Right lobe of liver (tissue), 6 donors: Measurements from ENCODE around the gene PSMD1. TPM values are rescaled to one million over a fixed set of nuclear protein-coding genes. Genes with fewer than 3 reads are reported as not detected.

Source experiments
- ATAC-seq, 4 donors: fragments of 200-7000 bp; cut with Tn5 transposase; one replicate each; pipeline ENCODE4 v1.9.1; 2020; ENCODE audit warnings: mild to moderate bottlenecking in 4 of 4, moderate library complexity in 4 of 4
- DNase-seq, 3 donors: peaks; one replicate each; pipeline ENCODE4 v3.0.0-alpha.2; 2020
- H3K27ac ChIP-seq, 3 donors: fragments of 200-600 bp; one replicate each; pipeline ENCODE4 v1.8.0; 2022
- H3K27me3 ChIP-seq, 2 donors: fragments of 200-600 bp; one replicate each; pipeline ENCODE4 v1.8.0; 2022
- H3K36me3 ChIP-seq, 4 donors: fragments of 200-600 bp; sonication (generic) in 1 of 4; one replicate each; pipeline versions ENCODE4 v1.5.1 to v1.8.0; 2017 to 2022; ENCODE audit warnings: control low read depth in 1 of 4
- H3K4me1 ChIP-seq, 4 donors: fragments of 200-600 bp; sonication (generic) in 1 of 4; one replicate each; pipeline versions ENCODE4 v1.5.1 to v1.8.0; 2017 to 2022; ENCODE audit warnings: control low read depth in 1 of 4
- H3K4me3 ChIP-seq, 3 donors: fragments of 200-600 bp; one replicate each; pipeline ENCODE4 v1.8.0; 2022
- H3K9me3 ChIP-seq, 4 donors: fragments of 200-600 bp; sonication (generic) in 1 of 4; one replicate each; pipeline versions ENCODE4 v1.5.1 to v1.8.0; 2017 to 2022; ENCODE audit warnings: control low read depth in 1 of 4
- POLR2A ChIP-seq: fragments of 450-650 bp; IDR thresholded peaks from one replicate; pipeline ENCODE4 v1.6.1; 2017; ENCODE audit warnings: antibody characterized with exemption, mild to moderate bottlenecking
- WGBS: methylation state at CpG from one replicate; pipeline ENCODE4 v1.1.6; 2018; ENCODE audit warnings: low coverage, low lambda C conversion rate; ENCODE audit not compliant: insufficient coverage; ENCODE audit errors: missing lambda C conversion rate; 5-methylcytosine and 5-hydroxymethylcytosine counted together
- intact Hi-C, 2 donors: fragments of 100-400 bp; cut with DNase I; formaldehyde crosslinking; loops; one replicate each; pipeline versions ENCODE4 v1.11.2 to v1.14.1; 2022
- long read RNA-seq: library from polyadenylated mRNA; unstranded; transcript quantifications from one replicate; pipeline ENCODE4 v2.0.0, GENCODE V29; 2019
- total RNA-seq, 6 experiments: library from RNA; depleted of rRNA in 2 of 6; stranded (reverse); fragments of >200 nt in 2 of 6; fragmentation: NEBNext Ultra II Directional in 3 of 6; extraction: Animal tissue kit (Norgen Biotek cat#: 25700) in 3 of 6; gene quantifications; one replicate each; pipeline versions ENCODE4 v1.1.0 to v1.2.4, GENCODE V29; 2016 to 2023
- TF ChIP-seq, protein P1 (sequence below), 4 donors: fragments of 200-600 bp in 3 of 4; fragments of 450-650 bp in 1 of 4; IDR thresholded peaks; one replicate each; pipeline versions ENCODE4 v1.5.1 to v1.8.0; 2016 to 2022; ENCODE audit warnings: antibody characterized with exemption in 4 of 4, mild to moderate bottlenecking in 2 of 4
- donor health status: DM: no; HTN: yes; CAD: no.
- donor health status: DM: no; HTN: no; CAD: no.
- donor health status: DM: no; HTN: no; CAD: no.
- donor health status: DM: no; HTN: yes; CAD: no.
- donor health status: DM: no; HTN: yes; CAD: no.

Gene PSMD1
- total RNA-seq, result 10 to 100 TPM; 46.4 to 62.3 (median 55.5) TPM
- long read RNA-seq, partial matches to known transcripts, result 21 of 21 reads
- long read RNA-seq, other reads (novel, unspliced or antisense), result 0 of 21 reads

GRCh38 chr2:231056453-231057416, at the start of gene PSMD1:
TSS of gene PSMD1 (plus strand) at chr2:231056867. CDS start at chr2:231057026, 159 bp downstream.
- no peaks in the 10 kb centered on the region for H3K36me3 ChIP-seq
- peaks cover 0 to 55% (median 14%) of the 10 kb centered on the region in 4 donors for H3K4me1 ChIP-seq
- under 1% methylated on average over 35 of the region's 73 CpGs for WGBS
- no peaks in the 10 kb centered on the region for H3K27me3 ChIP-seq
- intact Hi-C loops, result no loop called here
- H3K27ac ChIP-seq, result peak within 1 kb of the TSS; percentile 93 to 99 (median 96)
- peak; percentile 61 for TF ChIP-seq POLR2A
- TF ChIP-seq, protein P1, sequence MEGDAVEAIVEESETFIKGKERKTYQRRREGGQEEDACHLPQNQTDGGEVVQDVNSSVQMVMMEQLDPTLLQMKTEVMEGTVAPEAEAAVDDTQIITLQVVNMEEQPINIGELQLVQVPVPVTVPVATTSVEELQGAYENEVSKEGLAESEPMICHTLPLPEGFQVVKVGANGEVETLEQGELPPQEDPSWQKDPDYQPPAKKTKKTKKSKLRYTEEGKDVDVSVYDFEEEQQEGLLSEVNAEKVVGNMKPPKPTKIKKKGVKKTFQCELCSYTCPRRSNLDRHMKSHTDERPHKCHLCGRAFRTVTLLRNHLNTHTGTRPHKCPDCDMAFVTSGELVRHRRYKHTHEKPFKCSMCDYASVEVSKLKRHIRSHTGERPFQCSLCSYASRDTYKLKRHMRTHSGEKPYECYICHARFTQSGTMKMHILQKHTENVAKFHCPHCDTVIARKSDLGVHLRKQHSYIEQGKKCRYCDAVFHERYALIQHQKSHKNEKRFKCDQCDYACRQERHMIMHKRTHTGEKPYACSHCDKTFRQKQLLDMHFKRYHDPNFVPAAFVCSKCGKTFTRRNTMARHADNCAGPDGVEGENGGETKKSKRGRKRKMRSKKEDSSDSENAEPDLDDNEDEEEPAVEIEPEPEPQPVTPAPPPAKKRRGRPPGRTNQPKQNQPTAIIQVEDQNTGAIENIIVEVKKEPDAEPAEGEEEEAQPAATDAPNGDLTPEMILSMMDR (IDR thresholded peaks at IDR 0.05), result peak; percentile 94 to 99 (median 96)
- H3K4me3 ChIP-seq, result peak within 1 kb of the TSS; percentile 90 to 93 (median 92)
- ATAC-seq (peak; percentile 78 to 86 (median 83)), DNase-seq (peak; percentile 87 to 93 (median 92))
- no peaks in the 10 kb centered on the region for H3K9me3 ChIP-seq

DNA sequence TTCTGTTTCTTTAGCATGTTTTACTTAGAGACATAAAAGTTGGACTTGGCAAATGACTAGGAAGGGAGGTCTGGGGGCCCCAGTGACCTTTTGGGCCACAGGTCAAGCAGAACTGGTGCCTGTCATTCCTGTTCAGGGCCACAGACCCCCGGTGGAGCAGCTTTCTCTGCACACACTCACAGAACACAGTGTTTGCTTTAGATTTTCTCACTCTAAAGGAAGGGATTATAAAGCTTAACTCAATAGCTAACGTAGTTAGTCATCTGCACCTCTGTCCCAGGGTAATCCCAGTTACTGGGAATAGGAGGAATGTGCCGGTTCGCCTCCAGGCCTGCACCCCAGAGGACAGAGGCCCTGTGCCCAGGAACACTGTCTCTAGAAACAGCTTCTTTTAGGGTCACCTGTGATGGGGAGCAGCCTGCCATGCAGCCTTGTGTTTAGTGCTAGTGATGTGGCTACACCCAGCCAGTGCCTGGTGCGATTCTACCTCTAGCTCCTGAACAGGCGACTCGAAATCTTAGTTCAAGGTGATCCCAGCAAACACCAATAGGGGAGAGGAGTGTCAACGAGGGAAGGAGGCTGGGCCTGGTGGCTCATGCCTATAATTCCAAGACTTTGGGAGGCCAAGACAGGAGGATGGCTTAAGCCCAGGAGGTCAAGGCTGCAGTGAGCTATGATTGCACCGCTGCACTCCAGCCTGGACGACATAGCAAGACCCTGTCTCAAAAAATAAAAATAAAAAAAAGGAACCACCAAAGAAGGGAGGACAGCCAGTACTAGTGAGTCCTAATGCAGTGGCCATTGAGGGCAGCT, 49.2 kb upstream of the PSMD1 start:
- intact Hi-C loops, result no loop called here
- ATAC-seq (no peak), DNase-seq (no peak)
- no peaks in the 10 kb centered on the region for H3K36me3 ChIP-seq
- no peak for TF ChIP-seq POLR2A
- TF ChIP-seq, protein P1 (IDR thresholded peaks at IDR 0.05), result no peak
- 46% methylated on average over 2 of the region's 10 CpGs for whole genome bisulfite sequencing
- no peak overlapping the region for H3K27ac ChIP-seq
- H3K9me3 ChIP-seq, result no peaks in the 10 kb centered on the region
- no peak overlapping the region for H3K4me3 ChIP-seq
- H3K27me3 ChIP-seq, result no peaks in the 10 kb centered on the region
- H3K4me1 ChIP-seq, result no peaks in the 10 kb centered on the region

DNA sequence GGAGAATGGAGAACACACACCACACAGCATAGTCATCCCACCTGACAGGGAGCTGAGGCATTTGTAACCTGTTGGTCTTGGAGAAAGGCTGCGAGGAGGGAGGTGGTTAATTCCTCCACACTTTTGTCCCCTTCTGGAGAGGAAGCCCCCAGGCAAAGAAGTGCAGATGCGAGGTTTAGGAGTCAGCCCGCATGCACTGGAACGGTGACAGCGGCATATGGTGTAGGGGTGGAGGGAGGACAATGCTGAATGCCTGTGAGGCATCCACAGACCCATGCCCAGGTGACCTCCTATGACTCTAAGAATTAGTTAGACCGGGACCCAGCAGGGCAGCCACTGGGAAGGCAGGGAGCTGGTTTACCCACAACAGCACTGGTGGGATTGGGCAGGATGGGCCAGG, 48.5 kb upstream of the PSMD1 start:
- H3K9me3 ChIP-seq, result no peaks in the 10 kb centered on the region
- TF ChIP-seq POLR2A, result no peak
- TF ChIP-seq, protein P1 (IDR thresholded peaks at IDR 0.05), result no peak
- H3K27me3 ChIP-seq, result no peaks in the 10 kb centered on the region
- no peaks in the 10 kb centered on the region for H3K4me1 ChIP-seq
- DNase-seq (no peak), ATAC-seq (no peak)
- intact Hi-C loops, result no loop called here
- H3K4me3 ChIP-seq, result no peak overlapping the region
- H3K27ac ChIP-seq, result no peak overlapping the region
- no peaks in the 10 kb centered on the region for H3K36me3 ChIP-seq
- no CpG with 5 or more reads among the region's 6 CpGs for WGBS

GRCh38 chr2:231009236-231009919, 47.3 kb upstream of the PSMD1 start:
- Histone ChIP-seq H3K27ac (no peak overlapping the region), H3K36me3 (no peaks in the 10 kb centered on the region), H3K4me3 (no peak overlapping the region), H3K4me1 (no peaks in the 10 kb centered on the region), H3K9me3 (no peaks in the 10 kb centered on the region), H3K27me3 (no peaks in the 10 kb centered on the region)
- intact Hi-C loops, result no loop called here
- DNase-seq (no peak), ATAC-seq (no peak)
- TF ChIP-seq, protein P1 (IDR thresholded peaks at IDR 0.05), result no peak
- no peak for TF ChIP-seq POLR2A
- 55% methylated on average over 9 of the region's 14 CpGs for WGBS
